Cardiac muscle cell (in vitro differentiated cells and primary cell): ENCODE measurements around the gene RFX3. TPM values are rescaled to one million over a fixed set of nuclear protein-coding genes. Genes with fewer than 3 reads are reported as not detected.
A peak's percentile ranks its signal among the peaks of the same experiment; 100 is the strongest.

Source experiments
- DNase-seq, 2 donors: peaks; one replicate each; pipeline versions ENCODE4 v3.0.0 to v3.0.0-alpha.2; 2010 to 2017; ENCODE audit warnings: low read depth in 1 of 2, low spot score in 1 of 2
- H3K27ac ChIP-seq: fragments of 200-600 bp; sonication (generic); 2 replicates; pipeline ENCODE4 v1.5.1; 2016
- H3K27me3 ChIP-seq: fragments of 200-600 bp; sonication (generic); 2 replicates; pipeline ENCODE4 v1.6.0; 2016; ENCODE audit warnings: control low read depth
- H3K36me3 ChIP-seq: fragments of 200-600 bp; sonication (generic); 2 replicates; pipeline ENCODE4 v1.5.1; 2016; ENCODE audit warnings: control low read depth
- H3K4me1 ChIP-seq: fragments of 200-600 bp; sonication (generic); 2 replicates; pipeline ENCODE4 v1.8.1; 2017; ENCODE audit warnings: low read depth, mild to moderate bottlenecking, mixed run types
- H3K4me3 ChIP-seq: fragments of 200-600 bp; sonication (generic); 2 replicates; pipeline ENCODE4 v1.5.1; 2016; ENCODE audit warnings: mild to moderate bottlenecking
- H3K9me3 ChIP-seq: fragments of 200-600 bp; sonication (generic); 2 replicates; pipeline ENCODE4 v1.5.1; 2017; ENCODE audit warnings: low read depth, mild to moderate bottlenecking, control low read depth
- CTCF ChIP-seq: IDR thresholded peaks from 2 replicates; pipeline ENCODE4 v1.5.1; 2012; ENCODE audit warnings: low read depth, mild to moderate bottlenecking, low read length
- polyA plus RNA-seq: library from polyadenylated mRNA; unstranded; fragments of >200 nt; fragmentation: Nextera tagmentation; extraction: Ambion mirVana; gene quantifications from 2 replicates; pipeline ENCODE4 v1.2.1, GENCODE V29; 2016
- total RNA-seq: library from RNA; depleted of rRNA; stranded (reverse); fragments of >200 nt; gene quantifications from 2 replicates; pipeline ENCODE4 v1.2.3, GENCODE V29; 2016

The RFX3 gene
- total and polyA plus RNA-seq, 2 experiments from 2014 or later: 6.3 to 9.9 TPM

- Histone ChIP-seq H3K27ac (peak overlapping the region; percentile 22), H3K4me3 (no peak overlapping the region), H3K4me1 (peaks cover 13% of the 10 kb centered on the region), H3K9me3 (no peaks in the 10 kb centered on the region), H3K27me3 (no peaks in the 10 kb centered on the region), H3K36me3 (no peaks in the 10 kb centered on the region)
- DNase-seq: no peak
- TF ChIP-seq CTCF: no peak
Observed at GRCh38 chr9:3336951-3337350, 188.8 kb downstream of the RFX3 start.

GRCh38 chr9:3332802-3333201, 193.0 kb downstream of the RFX3 start:
- no peaks in the 10 kb centered on the region for H3K36me3 ChIP-seq
- no peaks in the 10 kb centered on the region for H3K27me3 ChIP-seq
- peak; percentile 39 to 76 for DNase-seq
- no peak for TF ChIP-seq CTCF
- peaks cover 32% of the 10 kb centered on the region for H3K4me1 ChIP-seq
- H3K9me3 ChIP-seq: no peaks in the 10 kb centered on the region
- no peak overlapping the region for H3K4me3 ChIP-seq
- H3K27ac ChIP-seq: peak overlapping the region; percentile 73

- peak; percentile 33 for TF ChIP-seq CTCF
- Histone ChIP-seq H3K36me3 (no peaks in the 10 kb centered on the region), H3K4me1 (peaks cover 32% of the 10 kb centered on the region), H3K4me3 (no peak overlapping the region), H3K27ac (peak overlapping the region; percentile 73), H3K9me3 (no peaks in the 10 kb centered on the region), H3K27me3 (no peaks in the 10 kb centered on the region)
- DNase-seq: peak in 1 of 2 donors; percentile 9
Observed at GRCh38 chr9:3331801-3332200, 194.0 kb downstream of the RFX3 start.

GRCh38 chr9:3330792-3331420, 194.9 kb downstream of the RFX3 start:
- peak; percentile 27 to 32 for DNase-seq
- peak overlapping the region; percentile 68 for H3K27ac ChIP-seq
- no peak overlapping the region for H3K4me3 ChIP-seq
- H3K27me3 ChIP-seq: no peaks in the 10 kb centered on the region
- no peaks in the 10 kb centered on the region for H3K36me3 ChIP-seq
- TF ChIP-seq CTCF: no peak
- no peaks in the 10 kb centered on the region for H3K9me3 ChIP-seq
- H3K4me1 ChIP-seq: peaks cover 32% of the 10 kb centered on the region

- Histone ChIP-seq H3K36me3 (no peaks in the 10 kb centered on the region), H3K27me3 (no peaks in the 10 kb centered on the region), H3K9me3 (no peaks in the 10 kb centered on the region), H3K27ac (peak overlapping the region; percentile 68), H3K4me3 (no peak overlapping the region), H3K4me1 (peaks cover 32% of the 10 kb centered on the region)
- no peak for TF ChIP-seq CTCF
- peak in 1 of 2 donors; percentile 36 for DNase-seq
Observed at GRCh38 chr9:3329361-3329760, 196.4 kb downstream of the RFX3 start.

- no peaks in the 10 kb centered on the region for H3K9me3 ChIP-seq
- TF ChIP-seq CTCF: no peak
- no peak for DNase-seq
- no peak overlapping the region for H3K4me3 ChIP-seq
- H3K27ac ChIP-seq: no peak overlapping the region
- peaks cover 2% of the 10 kb centered on the region for H3K4me1 ChIP-seq
- H3K36me3 ChIP-seq: no peaks in the 10 kb centered on the region
- H3K27me3 ChIP-seq: no peaks in the 10 kb centered on the region
Observed at GRCh38 chr9:3323714-3324113, 202.1 kb downstream of the RFX3 start.
